NCI-H1417 (cell line): ENCODE results near the gene PTPRG.

ENCODE experiments used
- DNase-seq, 3 experiments: peaks; one replicate each; lab custom pipeline; 2025; lab: John Stamatoyannopoulos, UW

The PTPRG gene

DNA sequence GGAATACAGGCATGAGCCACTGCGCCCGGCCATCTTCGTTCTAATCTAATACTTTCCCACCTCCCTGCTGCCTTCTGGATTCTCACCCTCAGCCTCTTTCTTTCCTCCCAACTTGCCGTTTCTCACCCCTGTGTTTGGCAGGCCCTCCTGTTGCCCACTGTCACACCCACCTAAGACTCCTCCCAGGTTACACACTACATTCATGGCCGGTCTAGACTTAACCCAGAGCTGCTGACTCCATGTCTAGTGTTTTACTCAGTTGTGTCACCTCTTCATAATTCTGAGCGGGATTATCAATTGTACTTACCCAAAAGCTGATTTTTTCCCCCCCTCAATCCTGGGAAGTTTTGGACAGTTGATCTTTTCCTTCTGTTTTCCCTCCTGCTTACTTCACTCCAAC, 588.2 kb downstream of the PTPRG start:
- DNase-seq = no peak

DNA sequence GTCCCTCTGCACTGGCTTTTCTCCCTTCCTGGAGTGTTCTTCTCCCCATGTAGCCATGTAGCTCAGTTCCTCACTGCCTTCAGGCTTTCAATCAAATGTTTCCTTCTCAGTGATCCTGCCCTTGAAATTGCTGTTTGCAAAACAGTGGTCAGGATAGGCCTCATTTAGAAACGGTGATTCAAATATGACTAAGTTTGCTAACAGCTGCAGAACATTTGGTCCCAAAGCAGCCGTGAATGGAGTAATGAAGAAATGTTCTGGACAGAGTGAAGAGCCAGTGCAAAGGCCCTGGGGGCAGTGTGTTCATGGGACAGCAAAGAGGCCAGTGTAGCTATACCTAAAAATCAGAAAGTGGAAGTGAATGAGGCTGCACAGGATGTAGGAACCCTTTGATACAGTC, 588.6 kb downstream of the PTPRG start:
- no peak for DNase-seq

DNA sequence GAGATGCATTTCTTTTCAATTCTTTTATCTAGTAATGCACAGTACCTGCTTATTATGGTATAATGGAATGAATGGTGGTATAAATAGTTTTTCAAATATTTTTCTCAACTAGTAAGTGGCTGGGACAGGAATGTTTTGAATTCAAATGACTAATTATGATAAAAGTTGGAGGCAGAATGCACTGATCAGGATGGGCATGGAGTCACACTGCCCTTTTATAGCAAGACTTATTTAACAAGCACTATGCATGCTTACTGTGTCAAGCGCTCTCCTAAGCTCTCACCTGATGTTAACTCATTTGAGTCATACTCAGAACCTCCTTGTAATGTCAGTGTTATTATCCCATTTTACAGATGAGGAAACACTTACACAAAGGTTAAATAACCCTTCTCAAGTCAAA, 590.2 kb downstream of the PTPRG start:
- DNase-seq = no peak

DNA sequence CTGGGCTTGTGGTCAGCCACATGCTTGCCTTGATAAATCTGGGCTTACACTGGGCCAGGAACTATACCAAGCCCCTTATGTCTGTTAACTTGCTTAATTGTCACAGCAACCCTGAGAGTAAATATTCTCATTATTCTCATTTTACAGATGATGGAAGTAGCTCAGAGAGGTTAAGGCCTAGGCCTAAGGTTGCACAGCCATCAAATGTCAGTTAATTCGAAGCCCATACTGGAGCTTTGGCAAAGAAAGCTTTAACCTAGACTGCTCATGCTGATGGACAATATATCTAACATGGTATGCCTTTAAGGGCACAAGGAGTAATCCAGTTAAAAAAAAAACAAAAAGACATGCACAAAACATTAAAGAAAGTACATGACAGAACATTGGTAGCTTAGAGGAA, 591.9 kb downstream of the PTPRG start:
- no peak for DNase-seq

GRCh38 chr3:62154457-62155148, 593.2 kb downstream of the PTPRG start:
- DNase-seq = no peak

GRCh38 chr3:62159056-62159708, 597.8 kb downstream of the PTPRG start:
- no peak for DNase-seq

GRCh38 chr3:62159709-62160092, 598.3 kb downstream of the PTPRG start:
- DNase-seq = no peak

GRCh38 chr3:62161371-62161770, 600.0 kb downstream of the PTPRG start:
- DNase-seq = peak in 1 of 3 experiments; percentile 52

DNA sequence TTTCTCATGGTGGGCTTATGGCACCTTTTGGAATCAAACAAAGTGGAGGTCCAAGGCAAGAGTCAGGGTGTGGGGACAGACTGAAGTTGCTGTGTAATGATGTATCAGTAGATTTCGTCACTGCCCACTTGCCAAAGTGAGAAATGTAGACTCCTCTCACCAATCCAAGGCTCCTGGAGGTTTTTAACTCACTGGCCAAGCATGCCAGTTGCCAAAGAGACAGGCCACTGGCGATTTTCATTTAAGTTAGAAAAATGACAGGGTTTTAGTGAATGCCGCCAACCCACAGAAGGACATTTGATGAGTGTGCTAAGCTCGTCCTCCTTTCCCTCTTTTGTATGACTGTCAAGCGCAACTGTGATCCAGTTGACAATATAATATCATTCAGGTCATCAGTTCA, 602.8 kb downstream of the PTPRG start:
- no peak for DNase-seq

- DNase-seq = no peak
Measured at GRCh38 chr3:62164746-62165145, 603.4 kb downstream of the PTPRG start.

- no peak for DNase-seq
Measured at GRCh38 chr3:62167566-62168262, 606.3 kb downstream of the PTPRG start.

- no peak for DNase-seq
Measured at GRCh38 chr3:62168356-62168755, 607.0 kb downstream of the PTPRG start.

- DNase-seq = no peak
Measured at GRCh38 chr3:62169906-62170660, 608.7 kb downstream of the PTPRG start.

DNA sequence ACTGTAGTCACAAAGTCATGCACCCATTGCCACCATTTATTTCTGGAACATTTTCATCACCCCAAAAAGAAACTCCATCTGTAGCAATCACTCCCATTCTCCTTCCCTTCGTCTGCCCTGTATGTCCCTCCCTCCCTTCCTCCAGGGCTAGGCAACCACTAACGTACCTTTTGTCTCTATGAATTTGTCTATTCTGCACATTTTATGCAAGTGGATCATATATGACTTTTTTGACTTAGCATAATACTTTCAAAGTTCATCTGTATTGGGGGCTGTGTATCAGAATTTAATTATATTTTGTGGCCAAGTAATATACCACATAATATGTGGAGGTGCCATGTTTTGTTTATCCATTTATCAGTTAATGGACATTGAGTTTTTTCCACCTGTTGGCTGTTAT, 610.4 kb downstream of the PTPRG start:
- no peak for DNase-seq

DNA sequence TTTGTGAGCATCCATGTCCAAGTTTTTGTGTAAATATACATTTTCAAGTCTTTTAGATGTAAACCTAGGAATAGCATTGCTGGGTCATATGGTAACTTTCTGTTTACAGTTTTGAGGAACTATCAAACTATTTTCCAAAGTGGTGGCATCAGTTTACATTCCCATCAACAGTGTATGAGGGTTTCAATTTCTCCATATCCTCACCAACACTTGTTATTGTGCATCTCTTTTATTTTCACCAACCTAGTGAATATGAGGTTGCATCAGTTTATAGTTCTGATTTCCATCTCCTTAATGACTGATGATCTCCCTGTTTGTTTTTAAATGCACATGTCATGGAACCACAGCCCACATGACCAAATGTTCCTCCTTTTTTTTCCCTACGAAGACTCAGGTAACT, 610.8 kb downstream of the PTPRG start:
- no peak for DNase-seq

- no peak for DNase-seq
Measured at GRCh38 chr3:62173939-62174515, 612.7 kb downstream of the PTPRG start.

DNA sequence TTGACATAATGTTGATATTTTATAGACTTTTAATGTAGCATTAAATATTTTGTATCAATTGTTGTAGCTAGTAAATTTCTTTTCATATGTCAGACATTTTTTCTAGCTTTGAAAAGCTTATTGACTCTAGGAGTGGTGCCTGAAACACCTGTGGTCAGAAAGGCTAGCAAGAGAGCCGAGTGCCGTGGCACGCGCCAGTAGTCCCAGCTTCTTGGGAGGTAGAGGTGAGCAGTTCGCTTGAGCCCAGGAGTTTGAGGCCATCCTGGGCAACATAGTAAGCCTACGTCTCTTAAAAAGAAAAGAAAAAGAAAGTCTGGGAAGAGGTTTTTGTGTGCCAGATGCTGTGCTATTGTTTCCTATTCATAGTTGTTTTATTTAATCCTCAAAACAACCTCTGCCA, 613.8 kb downstream of the PTPRG start:
- DNase-seq = no peak

GRCh38 chr3:62178032-62178431, 616.7 kb downstream of the PTPRG start:
- no peak for DNase-seq

GRCh38 chr3:62178739-62179600, 617.6 kb downstream of the PTPRG start:
- DNase-seq = no peak

- no peak for DNase-seq
Measured at GRCh38 chr3:62180514-62180913, 619.1 kb downstream of the PTPRG start.

DNA sequence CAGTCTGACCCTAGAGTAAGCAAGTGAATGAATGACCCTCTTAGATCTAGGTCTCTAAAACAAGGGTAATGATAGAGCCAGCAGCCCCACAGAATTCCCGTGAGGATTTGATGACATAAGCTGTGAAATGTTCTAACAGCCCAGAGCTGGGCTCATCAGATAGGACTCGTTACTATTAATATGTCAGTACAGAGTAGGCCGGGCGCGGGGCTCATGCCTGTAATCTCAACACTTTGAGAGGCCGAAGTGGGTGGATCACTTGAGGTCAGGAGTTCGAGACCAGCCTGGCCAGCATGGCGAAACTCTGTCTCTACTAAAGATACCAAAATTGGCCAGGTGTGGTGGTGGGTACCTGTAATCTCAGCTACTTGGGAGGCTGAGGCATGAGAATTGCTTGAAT, 621.7 kb downstream of the PTPRG start:
- DNase-seq = no peak
